Skeletal muscle cell (primary cell): ENCODE measurements around the gene ARAP1.
A peak's percentile ranks its signal among the peaks of the same experiment; 100 is the strongest.

Source experiments
- DNase-seq: peaks from one replicate; pipeline ENCODE4 v3.0.0-alpha.2; 2010; ENCODE audit warnings: low read depth
- H3K4me3 ChIP-seq: 2 replicates; pipeline ENCODE4 v1.5.1; 2011; ENCODE audit warnings: low read depth, mild to moderate bottlenecking, control low read depth, low read length, moderate library complexity

The ARAP1 gene

DNA sequence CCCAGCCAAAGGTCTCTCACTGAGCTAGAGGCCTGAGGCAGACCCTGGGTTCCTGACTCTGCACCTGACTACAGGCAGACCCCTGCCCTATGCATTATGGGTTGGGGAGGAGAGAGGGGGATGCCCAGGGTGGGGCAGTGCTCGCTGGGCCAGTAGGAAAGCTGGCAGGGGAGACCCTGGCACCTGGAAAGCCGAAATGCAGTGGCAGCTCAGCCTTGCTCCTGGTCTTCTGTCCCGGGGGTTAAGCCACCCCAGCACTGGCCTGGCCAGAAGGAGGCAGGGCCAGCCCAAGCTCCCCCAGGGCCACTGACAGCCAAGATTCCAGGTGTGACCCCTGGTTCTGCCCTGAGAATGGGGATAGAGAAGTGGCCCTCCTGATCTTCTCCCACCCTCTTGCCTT, 5.4 kb downstream of the ARAP1 start:
- no peak for DNase-seq
- H3K4me3 ChIP-seq = no peak overlapping the region

GRCh38 chr11:72745925-72746550, 6.2 kb downstream of the ARAP1 start:
- no peak for DNase-seq
- no peak overlapping the region for H3K4me3 ChIP-seq

DNA sequence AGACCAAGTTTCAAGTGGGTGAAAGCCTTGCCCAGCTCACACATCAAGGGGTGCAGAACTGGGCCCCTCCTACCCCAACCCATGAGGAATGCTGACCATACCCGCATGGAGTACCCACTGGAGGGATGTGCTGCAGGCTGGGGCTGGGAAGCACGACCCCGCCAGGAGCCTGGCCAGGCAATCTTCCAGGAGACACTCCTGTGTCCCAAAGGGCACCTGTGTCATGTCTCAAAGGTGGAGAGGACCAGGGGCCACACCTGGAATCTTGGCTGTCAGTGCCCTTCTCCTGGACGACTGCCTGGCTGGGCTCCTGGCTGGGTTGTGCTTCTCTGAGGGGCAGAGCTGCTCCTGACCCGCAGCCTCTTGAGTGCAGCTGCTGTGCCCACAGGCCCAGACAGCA, 6.7 kb downstream of the ARAP1 start:
- no peak for DNase-seq
- H3K4me3 ChIP-seq = no peak overlapping the region

GRCh38 chr11:72744474-72744873, 7.7 kb downstream of the ARAP1 start:
- H3K4me3 ChIP-seq = no peak overlapping the region
- DNase-seq = no peak

- DNase-seq = no peak
Measured at GRCh38 chr11:72743321-72744221, 8.6 kb downstream of the ARAP1 start.

DNA sequence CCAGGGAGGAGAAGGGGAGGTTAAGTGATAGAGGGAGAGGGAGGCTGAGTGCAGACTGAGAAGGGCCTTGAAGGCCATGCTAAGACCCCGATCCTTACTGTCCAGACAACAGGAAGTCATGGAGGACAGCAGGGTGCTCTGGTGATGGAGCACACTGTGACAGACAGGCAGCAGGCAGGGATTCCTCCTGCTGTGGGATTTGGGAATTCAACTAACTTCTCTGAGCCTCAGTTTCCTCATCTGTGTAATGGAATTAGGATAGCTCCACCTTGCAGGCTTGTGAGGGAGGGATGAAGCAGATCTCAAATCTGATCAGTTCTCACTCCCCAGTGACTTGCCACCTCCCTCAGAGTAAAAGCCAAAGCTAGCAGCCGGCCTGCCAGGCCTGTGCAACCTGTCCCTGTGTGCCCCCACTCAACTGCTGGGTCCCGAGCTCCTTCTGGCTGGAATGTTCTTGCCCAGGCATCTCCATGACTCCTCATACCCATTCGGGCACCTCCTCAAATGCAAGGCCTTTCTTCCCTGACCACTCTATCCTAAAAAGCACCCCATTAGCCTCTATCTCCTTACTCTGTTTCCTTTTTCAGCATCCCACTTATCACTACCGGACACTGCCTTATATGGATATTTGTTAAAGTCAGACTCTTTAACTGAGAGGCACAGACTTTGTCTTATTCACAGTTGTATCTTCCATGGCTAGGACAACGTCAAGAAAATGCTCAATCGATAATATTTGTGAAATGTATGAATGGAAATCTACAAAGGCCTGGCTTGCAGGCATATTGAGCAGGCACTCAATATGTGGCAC, 9.5 kb downstream of the ARAP1 start:
- DNase-seq = no peak
- H3K4me3 ChIP-seq = no peak overlapping the region

More at GRCh38 chr11:72743321-72744221, 8.6 kb downstream of the ARAP1 start:
- H3K4me3 ChIP-seq = no peak overlapping the region

GRCh38 chr11:72741849-72742512, 10.2 kb downstream of the ARAP1 start:
- H3K4me3 ChIP-seq = no peak overlapping the region
- no peak for DNase-seq

DNA sequence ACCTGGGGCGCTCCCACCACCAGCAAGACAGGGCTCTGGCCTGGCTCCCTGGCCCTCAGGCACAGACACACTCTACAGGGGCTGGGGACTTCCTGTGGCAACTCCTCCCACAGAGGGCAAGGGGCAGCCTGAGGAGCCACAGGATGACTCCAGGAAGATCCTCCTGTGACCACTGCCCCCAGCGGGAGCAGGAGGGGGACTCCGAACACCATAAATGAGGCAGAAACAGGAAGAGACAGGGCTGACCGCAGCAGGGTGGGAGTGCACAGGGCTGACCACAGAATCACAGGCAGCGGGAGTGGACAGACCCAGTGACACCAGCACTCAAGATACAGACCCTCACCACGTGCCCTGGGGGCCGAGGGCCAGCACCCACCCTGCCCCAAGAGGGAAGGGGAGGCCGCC, 10.8 kb downstream of the ARAP1 start:
- no peak for DNase-seq
- H3K4me3 ChIP-seq = no peak overlapping the region

- DNase-seq = no peak
- H3K4me3 ChIP-seq = no peak overlapping the region
Measured at GRCh38 chr11:72740562-72741428, 11.4 kb downstream of the ARAP1 start.

DNA sequence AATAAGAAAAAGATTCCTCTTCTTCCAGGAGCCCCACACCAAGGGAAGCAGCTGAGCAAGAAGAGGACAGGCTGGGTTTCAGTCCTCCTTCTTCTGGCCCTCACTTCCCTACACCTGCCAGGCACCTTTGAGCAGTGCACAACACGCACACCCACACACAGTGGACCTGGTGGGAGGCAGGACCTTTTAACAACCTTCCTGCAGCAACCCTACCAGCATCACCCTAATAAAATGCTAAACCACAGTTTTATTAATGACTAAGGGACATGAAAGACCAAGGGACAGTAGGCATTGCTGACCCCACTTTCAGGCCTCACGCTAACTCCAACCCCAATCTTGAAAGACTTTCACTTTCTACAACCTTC, 12.2 kb downstream of the ARAP1 start:
- no peak for DNase-seq
- H3K4me3 ChIP-seq = no peak overlapping the region

GRCh38 chr11:72739240-72740059, 12.8 kb downstream of the ARAP1 start:
- no peak for DNase-seq
- no peak overlapping the region for H3K4me3 ChIP-seq

DNA sequence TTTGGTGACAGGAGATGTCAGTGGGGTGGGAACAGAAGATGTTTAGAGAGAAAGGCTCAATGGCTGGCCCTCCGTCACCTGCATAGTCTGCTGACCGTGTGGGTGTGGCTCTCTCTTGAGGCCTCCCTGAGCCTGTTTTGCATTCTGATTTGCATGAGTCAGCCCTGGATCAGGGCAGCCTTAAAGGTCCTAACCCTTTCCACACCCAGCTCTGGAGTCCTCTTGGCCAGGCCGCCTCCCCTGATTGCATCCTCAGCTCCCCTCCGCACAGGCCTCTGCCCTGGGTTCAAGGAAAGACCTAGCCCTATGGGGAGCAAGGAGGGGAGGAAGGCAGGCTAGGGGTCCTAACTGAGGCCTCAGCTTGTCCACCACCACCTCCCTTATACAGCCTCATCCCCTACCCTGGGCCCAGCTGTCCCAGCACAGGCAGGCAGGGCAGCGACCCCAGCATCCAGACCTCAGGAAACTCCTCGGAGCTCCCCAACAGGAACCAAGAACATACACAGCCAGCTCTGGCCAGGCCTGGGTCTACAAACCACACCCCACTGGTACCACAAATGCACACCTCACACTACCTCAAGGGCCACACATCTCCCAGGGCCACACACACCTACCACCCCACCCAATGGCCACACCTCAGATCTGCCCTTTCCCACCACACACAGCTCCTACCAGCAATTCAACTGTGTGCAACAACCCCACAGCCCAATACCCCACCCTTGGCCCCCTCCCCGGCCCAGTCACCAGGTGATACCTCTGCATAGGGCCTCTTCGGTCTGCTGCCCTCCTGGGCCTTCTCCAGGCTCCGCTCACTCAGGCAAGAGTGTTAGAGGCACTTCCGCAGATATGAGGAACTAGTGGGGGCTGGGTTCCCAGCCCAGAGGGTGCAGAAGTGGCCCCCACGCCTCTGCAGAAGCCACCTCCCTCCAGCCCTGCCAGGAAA, 13.7 kb downstream of the ARAP1 start:
- DNase-seq = no peak
- H3K4me3 ChIP-seq = no peak overlapping the region

GRCh38 chr11:72737336-72737735, 14.9 kb downstream of the ARAP1 start:
- H3K4me3 ChIP-seq = no peak overlapping the region
- DNase-seq = no peak

DNA sequence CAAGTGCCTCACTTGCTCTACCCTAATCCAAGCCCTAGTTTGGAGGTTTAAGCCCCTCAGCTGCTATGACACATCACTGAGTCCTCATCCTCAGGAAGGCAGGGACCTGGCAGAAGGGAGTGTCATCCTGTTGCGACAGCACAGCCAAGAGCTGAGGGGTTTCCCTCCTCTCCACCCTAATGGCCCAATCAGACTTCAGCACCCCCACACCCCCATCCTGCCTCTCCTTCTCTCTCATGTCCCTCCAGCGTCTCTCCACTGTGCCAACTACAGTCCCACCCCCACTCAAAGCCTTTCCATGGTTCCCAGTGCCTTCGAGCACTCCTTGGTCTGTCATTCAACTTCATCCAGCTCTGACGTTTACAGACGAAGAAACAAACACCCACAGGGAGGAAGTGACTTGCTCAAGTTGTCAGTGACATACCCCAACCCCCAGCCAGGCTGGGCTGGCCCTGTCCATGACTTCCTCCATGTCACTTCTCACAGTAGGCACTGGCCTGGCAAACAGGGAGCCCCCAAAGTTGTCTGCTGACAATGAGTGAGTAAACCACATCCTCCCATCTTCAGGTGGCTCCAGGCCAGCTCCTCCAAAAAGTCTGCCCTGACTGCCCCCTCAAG, 15.6 kb downstream of the ARAP1 start:
- H3K4me3 ChIP-seq = no peak overlapping the region
- no peak for DNase-seq

GRCh38 chr11:72735495-72736027, 16.6 kb downstream of the ARAP1 start:
- DNase-seq = peak; percentile 26
- H3K4me3 ChIP-seq = no peak overlapping the region

GRCh38 chr11:72732329-72732728, 19.9 kb downstream of the ARAP1 start:
- H3K4me3 ChIP-seq = no peak overlapping the region

More at GRCh38 chr11:72732329-72732728, 19.9 kb downstream of the ARAP1 start:
- DNase-seq = no peak
